Neuronal stem cell (in vitro differentiated cells): ENCODE measurements around the gene CTH.

ENCODE experiments used
- DNase-seq: peaks from one replicate; pipeline ENCODE4 v3.0.0-alpha.2; 2013; ENCODE audit warnings: low spot score
- H2AFZ ChIP-seq: one replicate; pipeline ENCODE4 v1.6.1; 2013; ENCODE audit warnings: mild to moderate bottlenecking, low read length, inconsistent platforms
- H2AK5ac ChIP-seq: 2 replicates; pipeline ENCODE4 v1.6.1; 2013; ENCODE audit warnings: low read depth, mild to moderate bottlenecking, inconsistent platforms, low read length, moderate library complexity, mixed read lengths
- H2BK120ac ChIP-seq: 2 replicates; pipeline ENCODE4 v1.6.1; 2013; ENCODE audit warnings: low read depth, mild to moderate bottlenecking, inconsistent platforms, low read length, moderate library complexity, mixed read lengths
- H2BK12ac ChIP-seq: one replicate; pipeline ENCODE4 v1.6.1; 2013; ENCODE audit warnings: low read length, inconsistent platforms
- H2BK15ac ChIP-seq: 2 replicates; pipeline ENCODE4 v1.6.1; 2013; ENCODE audit warnings: mild to moderate bottlenecking, low read length, inconsistent platforms, mixed read lengths
- H2BK5ac ChIP-seq: one replicate; pipeline ENCODE4 v1.6.1; 2013; ENCODE audit warnings: inconsistent platforms, mild to moderate bottlenecking, low read length, moderate library complexity
- H3K14ac ChIP-seq: one replicate; pipeline ENCODE4 v1.6.1; 2013; ENCODE audit warnings: low read length, inconsistent platforms
- H3K18ac ChIP-seq: 2 replicates; pipeline ENCODE4 v1.6.1; 2013; ENCODE audit warnings: low read length, inconsistent platforms
- H3K23ac ChIP-seq: 2 replicates; pipeline ENCODE4 v1.6.1; 2013; ENCODE audit warnings: low read depth, mild to moderate bottlenecking, mixed read lengths, low read length, inconsistent platforms; ENCODE audit not compliant: poor library complexity
- H3K27ac ChIP-seq: replicated peaks from 3 replicates; pipeline ENCODE4 v1.5.1; 2013; ENCODE audit warnings: low read length, inconsistent platforms
- H3K27me3 ChIP-seq, 3 experiments: 2 replicates each; pipeline ENCODE4 v1.6.1; 2013; ENCODE audit warnings: low read length in 3 of 3, mild to moderate bottlenecking in 2 of 3, inconsistent platforms in 1 of 3, low read depth in 1 of 3, mixed read lengths in 1 of 3, moderate library complexity in 1 of 3; ENCODE audit not compliant: control insufficient read depth in 3 of 3, insufficient read depth in 3 of 3
- H3K36me3 ChIP-seq, 2 donors: replicated peaks in 1 of 2; 2 replicates each; pipeline ENCODE4 v1.6.1; 2013; ENCODE audit warnings: low read length in 2 of 2; ENCODE audit not compliant: control insufficient read depth in 2 of 2, insufficient read depth in 2 of 2
- H3K4ac ChIP-seq: 2 replicates; pipeline ENCODE4 v1.6.1; 2013; ENCODE audit warnings: inconsistent platforms, mild to moderate bottlenecking, low read length, moderate library complexity
- H3K4me1 ChIP-seq, 2 donors: 1 replicate in 1 of 2; 2 replicates in 1 of 2; pipeline ENCODE4 v1.6.1; 2013; ENCODE audit warnings: low read length in 2 of 2, low read depth in 1 of 2; ENCODE audit not compliant: control insufficient read depth in 2 of 2, insufficient read depth in 1 of 2
- H3K4me2 ChIP-seq: one replicate; pipeline ENCODE4 v1.6.1; 2013; ENCODE audit warnings: mild to moderate bottlenecking, low read length, inconsistent platforms; ENCODE audit not compliant: insufficient read depth, poor library complexity, severe bottlenecking
- H3K4me3 ChIP-seq, 2 donors: 2 replicates each; pipeline ENCODE4 v1.5.1; 2013; ENCODE audit warnings: low read length in 2 of 2, mild to moderate bottlenecking in 2 of 2, inconsistent platforms in 1 of 2, moderate library complexity in 1 of 2
- H3K79me1 ChIP-seq: one replicate; pipeline ENCODE4 v1.6.1; 2013; ENCODE audit warnings: low read depth, mild to moderate bottlenecking, inconsistent platforms, low read length, moderate library complexity
- H3K9ac ChIP-seq: one replicate; pipeline ENCODE4 v1.6.1; 2013; ENCODE audit warnings: mild to moderate bottlenecking, low read depth, low read length, inconsistent platforms; ENCODE audit not compliant: poor library complexity
- H3K9me3 ChIP-seq, 2 donors: replicated peaks in 1 of 2; 2 replicates each; pipeline versions ENCODE3 to v1.6.1; 2013; ENCODE audit warnings: low read length in 2 of 2, mild to moderate bottlenecking in 2 of 2, inconsistent platforms in 1 of 2, low read depth in 1 of 2, mixed read lengths in 1 of 2, moderate library complexity in 1 of 2; ENCODE audit not compliant: control insufficient read depth in 2 of 2, insufficient read depth in 1 of 2
- H4K8ac ChIP-seq: one replicate; pipeline ENCODE4 v1.6.1; 2013; ENCODE audit warnings: low read depth, mild to moderate bottlenecking, inconsistent platforms, low read length, moderate library complexity
- H4K91ac ChIP-seq: one replicate; pipeline ENCODE4 v1.6.1; 2013; ENCODE audit warnings: low read length, low read depth, mild to moderate bottlenecking, inconsistent platforms; ENCODE audit not compliant: poor library complexity
- WGBS, 2 donors: extraction: QIAGEN DNeasy Blood & Tissue Kit; methylation state at CpG; one replicate each; pipeline ENCODE4 v1.1.7; 2013; ENCODE audit warnings: missing lambda C conversion rate in 2 of 2, mixed read lengths in 1 of 2; ENCODE audit not compliant: insufficient read length in 2 of 2, insufficient replicate concordance in 1 of 2; ENCODE audit errors: extremely low coverage in 2 of 2; 5-methylcytosine and 5-hydroxymethylcytosine counted together

The CTH gene

GRCh38 chr1:70384542-70384941 lies 26.5 kb upstream of the CTH start:
- no peaks in the 10 kb centered on the region for H3K9me3 ChIP-seq
- H2BK5ac ChIP-seq = no peak overlapping the region
- H3K4ac ChIP-seq = no peak overlapping the region
- no peaks in the 10 kb centered on the region for H3K27me3 ChIP-seq
- no peak overlapping the region for H3K9ac ChIP-seq
- H2BK12ac ChIP-seq = no peak overlapping the region
- no peak overlapping the region for H2AK5ac ChIP-seq
- no peak overlapping the region for H3K4me3 ChIP-seq
- no peak overlapping the region for H2AFZ ChIP-seq
- H3K36me3 ChIP-seq = no peaks in the 10 kb centered on the region
- H2BK120ac ChIP-seq = no peak overlapping the region
- no peak overlapping the region for H3K18ac ChIP-seq
- H3K4me1 ChIP-seq = no peaks in the 10 kb centered on the region
- WGBS, 2 donors = no CpG with 5 or more reads among the region's 2 CpGs
- no peaks in the 10 kb centered on the region for H3K79me1 ChIP-seq
- H4K91ac ChIP-seq = no peak overlapping the region
- H3K4me2 ChIP-seq = no peak overlapping the region
- no peak overlapping the region for H4K8ac ChIP-seq
- DNase-seq = no peak
- H2BK15ac ChIP-seq = no peak overlapping the region
- no peak overlapping the region for H3K14ac ChIP-seq
- H3K23ac ChIP-seq = no peak overlapping the region
- no peak overlapping the region for H3K27ac ChIP-seq

DNA sequence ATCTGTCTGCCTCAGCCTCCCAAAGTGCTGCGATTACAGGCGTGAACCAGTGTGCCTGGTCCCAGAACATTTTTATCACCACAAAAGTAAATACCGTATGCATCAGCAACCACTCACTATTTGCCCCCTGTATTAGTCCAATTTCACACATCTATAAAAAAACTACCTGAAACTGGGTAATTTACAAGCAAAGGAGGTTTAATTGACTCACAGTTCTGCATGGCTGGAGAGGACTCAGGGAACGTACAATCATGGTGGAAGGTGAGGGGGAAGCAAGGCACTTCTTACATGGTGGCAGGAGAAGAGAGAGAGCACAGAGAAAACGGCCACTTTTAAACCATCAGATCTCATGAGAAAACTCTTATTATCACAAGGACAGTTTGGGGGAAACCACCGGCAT lies 25.6 kb upstream of the CTH start:
- Histone ChIP-seq H3K4me1 (no peaks in the 10 kb centered on the region), H2AFZ (no peak overlapping the region), H3K36me3 (no peaks in the 10 kb centered on the region), H3K79me1 (no peaks in the 10 kb centered on the region), H2BK12ac (no peak overlapping the region), H3K27me3 (no peaks in the 10 kb centered on the region), H2BK120ac (no peak overlapping the region), H3K4me2 (no peak overlapping the region), H3K4ac (no peak overlapping the region), H3K9ac (no peak overlapping the region), H3K14ac (no peak overlapping the region), H3K9me3 (no peaks in the 10 kb centered on the region), H4K8ac (no peak overlapping the region), H3K27ac (no peak overlapping the region), H2AK5ac (no peak overlapping the region), H3K23ac (no peak overlapping the region), H2BK15ac (no peak overlapping the region), H3K18ac (no peak overlapping the region), H4K91ac (no peak overlapping the region), H2BK5ac (no peak overlapping the region), H3K4me3 (no peak overlapping the region)
- no peak for DNase-seq
- WGBS, 2 donors = no CpG with 5 or more reads among the region's 6 CpGs

GRCh38 chr1:70386121-70386520 lies 24.9 kb upstream of the CTH start:
- H3K4me1 ChIP-seq = no peaks in the 10 kb centered on the region
- no peak overlapping the region for H3K14ac ChIP-seq
- H3K4me3 ChIP-seq = no peak overlapping the region
- no CpG with 5 or more reads among the region's 2 CpGs for WGBS, 2 donors
- H3K9me3 ChIP-seq = no peaks in the 10 kb centered on the region
- H2AK5ac ChIP-seq = no peak overlapping the region
- no peak overlapping the region for H2AFZ ChIP-seq
- no peak overlapping the region for H2BK120ac ChIP-seq
- H3K79me1 ChIP-seq = no peaks in the 10 kb centered on the region
- H3K4ac ChIP-seq = no peak overlapping the region
- no peak overlapping the region for H3K18ac ChIP-seq
- no peaks in the 10 kb centered on the region for H3K36me3 ChIP-seq
- H4K91ac ChIP-seq = no peak overlapping the region
- H2BK5ac ChIP-seq = no peak overlapping the region
- no peak overlapping the region for H2BK12ac ChIP-seq
- H3K9ac ChIP-seq = no peak overlapping the region
- no peak for DNase-seq
- no peak overlapping the region for H3K23ac ChIP-seq
- H3K27ac ChIP-seq = no peak overlapping the region
- H3K4me2 ChIP-seq = no peak overlapping the region
- H2BK15ac ChIP-seq = no peak overlapping the region
- H3K27me3 ChIP-seq = no peaks in the 10 kb centered on the region
- H4K8ac ChIP-seq = no peak overlapping the region

DNA sequence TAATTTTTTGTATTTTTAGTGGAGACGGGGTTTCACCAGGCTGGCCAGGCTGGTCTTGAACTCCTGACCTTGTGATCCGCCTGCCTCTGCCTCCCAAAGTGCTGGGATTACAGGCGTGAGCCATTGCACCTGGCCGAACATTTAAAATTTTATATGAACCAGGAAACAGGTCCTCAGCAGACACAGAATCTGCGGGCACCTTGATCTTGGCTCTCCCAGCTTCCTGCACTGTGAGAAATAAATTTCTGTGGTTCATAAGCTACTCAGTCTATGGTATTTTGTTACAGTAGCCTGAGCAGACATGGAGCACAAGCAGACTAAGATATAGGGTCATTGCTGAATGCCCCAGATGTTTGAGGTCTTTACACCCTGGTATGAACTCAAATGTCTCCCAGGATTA lies 23.6 kb upstream of the CTH start:
- Histone ChIP-seq H2BK120ac (no peak overlapping the region), H3K9me3 (no peaks in the 10 kb centered on the region), H3K4me1 (no peaks in the 10 kb centered on the region), H3K36me3 (no peaks in the 10 kb centered on the region), H3K9ac (no peak overlapping the region), H2AK5ac (no peak overlapping the region), H4K8ac (no peak overlapping the region), H3K4me3 (no peak overlapping the region), H2BK12ac (no peak overlapping the region), H3K14ac (no peak overlapping the region), H3K23ac (no peak overlapping the region), H3K79me1 (no peaks in the 10 kb centered on the region), H3K4me2 (no peak overlapping the region), H3K18ac (no peak overlapping the region), H4K91ac (no peak overlapping the region), H2BK5ac (no peak overlapping the region), H3K4ac (no peak overlapping the region), H2AFZ (no peak overlapping the region), H2BK15ac (no peak overlapping the region), H3K27ac (no peak overlapping the region), H3K27me3 (no peaks in the 10 kb centered on the region)
- no CpG with 5 or more reads among the region's 5 CpGs for WGBS, 2 donors
- DNase-seq = no peak
